ENCODE results near the gene CNPY4. TPM values are rescaled to one million over a fixed set of nuclear protein-coding genes. Genes with fewer than 3 reads are reported as not detected.
A peak's percentile ranks its signal among the peaks of the same experiment; 100 is the strongest.

The CNPY4 gene
- total RNA-seq, 4 donors from 2014 or later = 0.87 to 5.3 (median 3.1) TPM

GRCh38 chr7:100090527-100091410 is 28.7 kb upstream of the CNPY4 start:
- TF ChIP-seq CTCF (IDR thresholded peaks at IDR 0.05) (no peak), POLR2A (IDR thresholded peaks at IDR 0.05) (no peak)
- Histone ChIP-seq H3K36me3 (peaks cover 21 to 60% (median 47%) of the 10 kb centered on the region in 3 donors), H3K4me1 (peaks cover 5 to 47% (median 17%) of the 10 kb centered on the region in 3 donors), H3K4me3 (no peak overlapping the region), H3K27me3 (no peaks in the 10 kb centered on the region), H3K27ac (peak overlapping the region in 3 of 4 donors; percentile 87 to 89 (median 88)), H3K9me3 (no peaks in the 10 kb centered on the region)
- no peak for DNase-seq
- intact Hi-C loops (cut with DNase I) = no loop called here
- WGBS, 2 donors = 73 to 83% methylated on average over 9 to 13 of the region's 14 CpGs

- Histone ChIP-seq H3K9me3 (no peaks in the 10 kb centered on the region), H3K4me1 (peaks cover 5 to 47% (median 17%) of the 10 kb centered on the region in 3 donors), H3K27ac (peak overlapping the region in 1 of 4 donors; percentile 87), H3K36me3 (peaks cover 25 to 68% (median 55%) of the 10 kb centered on the region in 3 donors), H3K27me3 (no peaks in the 10 kb centered on the region), H3K4me3 (no peak overlapping the region)
- intact Hi-C loops (cut with DNase I) = no loop called here
- no peak for TF ChIP-seq POLR2A (IDR thresholded peaks at IDR 0.05)
- DNase-seq = no peak
- WGBS, 2 donors = 40 to 79% methylated on average over 7 to 10 of the region's 19 CpGs
Observed at GRCh38 chr7:100091411-100092181, 27.8 kb upstream of the CNPY4 start.

GRCh38 chr7:100093054-100093453 is 26.4 kb upstream of the CNPY4 start:
- H3K4me3 ChIP-seq = no peak overlapping the region
- H3K27me3 ChIP-seq = no peaks in the 10 kb centered on the region
- H3K36me3 ChIP-seq = peaks cover 36 to 83% (median 65%) of the 10 kb centered on the region in 3 donors
- peaks cover 4 to 46% (median 15%) of the 10 kb centered on the region in 3 donors for H3K4me1 ChIP-seq
- no peak for TF ChIP-seq POLR2A (IDR thresholded peaks at IDR 0.05)
- TF ChIP-seq CTCF (IDR thresholded peaks at IDR 0.05) = no peak
- intact Hi-C loops (cut with DNase I) = no loop called here
- DNase-seq = no peak
- 52 to 70% methylated on average over 6 to 7 of the region's 8 CpGs for WGBS, 2 donors
- no peaks in the 10 kb centered on the region for H3K9me3 ChIP-seq
- no peak overlapping the region for H3K27ac ChIP-seq

GRCh38 chr7:100093498-100093897 is 25.9 kb upstream of the CNPY4 start:
- Histone ChIP-seq H3K36me3 (peaks cover 39 to 87% (median 70%) of the 10 kb centered on the region in 3 donors), H3K27ac (no peak overlapping the region), H3K4me3 (no peak overlapping the region), H3K27me3 (no peaks in the 10 kb centered on the region), H3K4me1 (peaks cover 0 to 46% (median 10%) of the 10 kb centered on the region in 3 donors), H3K9me3 (no peaks in the 10 kb centered on the region)
- no peak for DNase-seq
- WGBS, 2 donors = 56 to 60% methylated on average over 1 to 9 of the region's 13 CpGs
- TF ChIP-seq POLR2A (IDR thresholded peaks at IDR 0.05) = no peak
- TF ChIP-seq CTCF (IDR thresholded peaks at IDR 0.05) = no peak
- intact Hi-C loops (cut with DNase I) = no loop called here

- WGBS, 2 donors = 87 to 91% methylated on average over 11 to 15 of the region's 16 CpGs
- intact Hi-C loops (cut with DNase I) = no loop called here
- H3K27me3 ChIP-seq = no peaks in the 10 kb centered on the region
- no peaks in the 10 kb centered on the region for H3K9me3 ChIP-seq
- no peak for DNase-seq
- no peak overlapping the region for H3K27ac ChIP-seq
- H3K36me3 ChIP-seq = peaks cover 39 to 93% (median 75%) of the 10 kb centered on the region in 3 donors
- H3K4me3 ChIP-seq = no peak overlapping the region
- peaks cover 0 to 49% (median 12%) of the 10 kb centered on the region in 3 donors for H3K4me1 ChIP-seq
- no peak for TF ChIP-seq CTCF (IDR thresholded peaks at IDR 0.05)
- no peak for TF ChIP-seq POLR2A (IDR thresholded peaks at IDR 0.05)
Observed at GRCh38 chr7:100093925-100094486, 25.4 kb upstream of the CNPY4 start.

Data from esophagus squamous epithelium (tissue), 5 donors.